ENCODE results near the gene PIEZO1. TPM values are rescaled to one million over a fixed set of nuclear protein-coding genes. Genes with fewer than 3 reads are reported as not detected.

Gene PIEZO1, protein sequence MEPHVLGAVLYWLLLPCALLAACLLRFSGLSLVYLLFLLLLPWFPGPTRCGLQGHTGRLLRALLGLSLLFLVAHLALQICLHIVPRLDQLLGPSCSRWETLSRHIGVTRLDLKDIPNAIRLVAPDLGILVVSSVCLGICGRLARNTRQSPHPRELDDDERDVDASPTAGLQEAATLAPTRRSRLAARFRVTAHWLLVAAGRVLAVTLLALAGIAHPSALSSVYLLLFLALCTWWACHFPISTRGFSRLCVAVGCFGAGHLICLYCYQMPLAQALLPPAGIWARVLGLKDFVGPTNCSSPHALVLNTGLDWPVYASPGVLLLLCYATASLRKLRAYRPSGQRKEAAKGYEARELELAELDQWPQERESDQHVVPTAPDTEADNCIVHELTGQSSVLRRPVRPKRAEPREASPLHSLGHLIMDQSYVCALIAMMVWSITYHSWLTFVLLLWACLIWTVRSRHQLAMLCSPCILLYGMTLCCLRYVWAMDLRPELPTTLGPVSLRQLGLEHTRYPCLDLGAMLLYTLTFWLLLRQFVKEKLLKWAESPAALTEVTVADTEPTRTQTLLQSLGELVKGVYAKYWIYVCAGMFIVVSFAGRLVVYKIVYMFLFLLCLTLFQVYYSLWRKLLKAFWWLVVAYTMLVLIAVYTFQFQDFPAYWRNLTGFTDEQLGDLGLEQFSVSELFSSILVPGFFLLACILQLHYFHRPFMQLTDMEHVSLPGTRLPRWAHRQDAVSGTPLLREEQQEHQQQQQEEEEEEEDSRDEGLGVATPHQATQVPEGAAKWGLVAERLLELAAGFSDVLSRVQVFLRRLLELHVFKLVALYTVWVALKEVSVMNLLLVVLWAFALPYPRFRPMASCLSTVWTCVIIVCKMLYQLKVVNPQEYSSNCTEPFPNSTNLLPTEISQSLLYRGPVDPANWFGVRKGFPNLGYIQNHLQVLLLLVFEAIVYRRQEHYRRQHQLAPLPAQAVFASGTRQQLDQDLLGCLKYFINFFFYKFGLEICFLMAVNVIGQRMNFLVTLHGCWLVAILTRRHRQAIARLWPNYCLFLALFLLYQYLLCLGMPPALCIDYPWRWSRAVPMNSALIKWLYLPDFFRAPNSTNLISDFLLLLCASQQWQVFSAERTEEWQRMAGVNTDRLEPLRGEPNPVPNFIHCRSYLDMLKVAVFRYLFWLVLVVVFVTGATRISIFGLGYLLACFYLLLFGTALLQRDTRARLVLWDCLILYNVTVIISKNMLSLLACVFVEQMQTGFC (N-terminal part only)
- total RNA-seq, result 17.8 and 20.7 TPM in 2 replicates
- long read RNA-seq, result 0 reads

- no peak within 1 kb of the TSS for H3K27ac Mint-ChIP-seq (ENCODE audit: unreplicated experiment)
- peaks cover 11% of the 10 kb centered on the region for H3K4me1 Mint-ChIP-seq
- peaks cover 41% of the 10 kb centered on the region for H3K27me3 Mint-ChIP-seq (ENCODE audit: low read depth)
- H3K4me3 Mint-ChIP-seq, result peak within 1 kb of the TSS; percentile 81
- peak; percentile 57 for DNase-seq (ENCODE audit: low read depth, low spot score)
- H3K36me3 Mint-ChIP-seq (ENCODE audit: low read depth), result no peaks in the 10 kb centered on the region
- H3K9me3 Mint-ChIP-seq, result no peaks in the 10 kb centered on the region
- TF ChIP-seq CTCF (conservative IDR thresholded peaks at IDR 0.05), result peak; percentile 78
These were observed at the start of gene PIEZO1 for GRCh38 chr16:88785106-88785924. Gene PIEZO1, minus strand, starts transcription at chr16:88785220. Its CDS starts 256 bp downstream, at chr16:88784964.

GRCh38 chr16:88834670-88835069 is 49.6 kb upstream of the PIEZO1 start:
- no peak for DNase-seq (ENCODE audit: low read depth, low spot score)
- Mint-ChIP-seq H3K9me3 (no peaks in the 10 kb centered on the region), H3K27ac (ENCODE audit: unreplicated experiment) (no peak overlapping the region), H3K27me3 (ENCODE audit: low read depth) (no peaks in the 10 kb centered on the region), H3K4me1 (no peaks in the 10 kb centered on the region), H3K36me3 (ENCODE audit: low read depth) (no peaks in the 10 kb centered on the region), H3K4me3 (no peak overlapping the region)
- TF ChIP-seq CTCF (conservative IDR thresholded peaks at IDR 0.05), result no peak

DNA sequence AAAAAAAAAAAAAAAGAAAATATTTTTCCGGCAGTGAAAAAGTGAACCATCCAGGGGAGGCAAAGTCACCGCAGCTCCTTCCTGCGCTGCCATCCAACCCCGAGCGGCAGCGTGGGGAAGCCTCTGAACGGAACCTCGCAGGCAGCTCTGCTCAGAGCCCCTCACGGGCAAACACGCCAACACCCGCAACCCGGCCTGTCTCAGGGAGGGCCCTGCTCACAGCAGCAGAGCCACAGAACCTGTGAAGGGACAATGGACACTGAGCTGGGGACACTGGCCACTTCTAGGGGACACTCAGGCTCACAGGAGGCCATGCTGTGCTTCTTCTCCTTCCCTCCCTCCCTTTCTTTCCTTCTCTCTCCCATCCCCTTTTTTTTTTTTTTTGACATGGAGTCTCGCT is 48.1 kb upstream of the PIEZO1 start:
- no peak for TF ChIP-seq CTCF (conservative IDR thresholded peaks at IDR 0.05)
- Mint-ChIP-seq H3K36me3 (ENCODE audit: low read depth) (no peaks in the 10 kb centered on the region), H3K4me1 (no peaks in the 10 kb centered on the region), H3K27ac (ENCODE audit: unreplicated experiment) (no peak overlapping the region), H3K27me3 (ENCODE audit: low read depth) (no peaks in the 10 kb centered on the region), H3K4me3 (no peak overlapping the region), H3K9me3 (no peaks in the 10 kb centered on the region)
- DNase-seq (ENCODE audit: low read depth, low spot score), result no peak

GRCh38 chr16:88831838-88832237 is 46.8 kb upstream of the PIEZO1 start:
- DNase-seq (ENCODE audit: low read depth, low spot score), result no peak
- Mint-ChIP-seq H3K36me3 (ENCODE audit: low read depth) (no peaks in the 10 kb centered on the region), H3K4me3 (no peak overlapping the region)

More at GRCh38 chr16:88831838-88832237, 46.8 kb upstream of the PIEZO1 start:
- Mint-ChIP-seq H3K9me3 (no peaks in the 10 kb centered on the region), H3K4me1 (no peaks in the 10 kb centered on the region), H3K27me3 (ENCODE audit: low read depth) (no peaks in the 10 kb centered on the region), H3K27ac (ENCODE audit: unreplicated experiment) (peak overlapping the region; percentile 75)
- TF ChIP-seq CTCF (conservative IDR thresholded peaks at IDR 0.05), result no peak

Data from neural crest cell (in vitro differentiated cells).